Astrocyte of the cerebellum (primary cell): ENCODE measurements around the gene TAGLN2.
"Not testable (repeated sequence)": the region's sequence is repeated elsewhere in the genome, so short reads cannot be mapped to it uniquely, and the experiment has no call there.

Experiments
- DNase-seq: peaks from one replicate; pipeline ENCODE4 v3.0.0-alpha.2; 2011; ENCODE audit warnings: low read depth
- H3K4me3 ChIP-seq: 2 replicates; pipeline ENCODE4 v1.5.1; 2011; ENCODE audit warnings: mild to moderate bottlenecking, low read depth, low read length, moderate library complexity
- in situ Hi-C: cut with HindIII; loops from 2 replicates; pipeline ENCODE4 v1.10.0; 2017; ENCODE audit warnings: low sequenced_read_pairs
- TF ChIP-seq, protein P1 (sequence below): IDR thresholded peaks from 2 replicates; pipeline ENCODE4 v1.5.1; 2012; ENCODE audit warnings: low read length, low read depth, moderate library complexity, mild to moderate bottlenecking; ENCODE audit errors: missing control alignments

TAGLN2 gene

DNA sequence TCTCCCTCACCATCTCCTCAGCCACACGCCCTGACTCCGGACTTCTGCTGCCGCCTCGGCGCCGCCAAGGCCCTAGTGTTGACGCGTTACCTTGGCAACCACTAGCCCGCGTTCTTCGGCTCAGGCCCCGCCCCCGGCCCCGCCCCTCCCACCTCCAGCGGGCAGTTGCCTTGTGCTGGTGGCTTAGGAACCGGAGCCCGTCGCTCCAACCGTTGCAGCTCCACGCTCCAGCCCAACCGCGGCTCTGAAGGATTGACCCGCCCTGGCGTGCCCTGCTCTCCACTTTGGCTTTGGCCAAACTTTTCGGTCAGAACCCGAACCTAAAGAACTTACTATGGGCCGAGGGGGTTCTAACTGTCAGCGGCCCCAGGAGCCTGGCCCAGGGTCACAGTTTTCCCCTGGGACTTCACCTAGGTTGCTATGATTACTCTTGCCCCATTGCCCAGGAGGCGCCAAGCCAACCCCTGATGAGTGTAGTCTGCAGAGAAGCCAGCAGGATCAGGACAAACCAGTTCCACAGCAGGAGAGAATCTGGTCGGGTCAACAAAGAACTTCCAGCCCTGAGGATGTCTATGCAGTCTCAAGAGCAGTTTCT is 25.1 kb downstream of the TAGLN2 start, which contains the start of gene CFAP45:
CFAP45 (minus strand) TSS at position 80 of the 595 bp plus-strand sequence; CDS start at position 13, 67 bp downstream.
- no peak for DNase-seq
- in situ Hi-C loops, result no loop called here
- H3K4me3 ChIP-seq, result no peak within 1 kb of the TSS
- TF ChIP-seq, protein P1, sequence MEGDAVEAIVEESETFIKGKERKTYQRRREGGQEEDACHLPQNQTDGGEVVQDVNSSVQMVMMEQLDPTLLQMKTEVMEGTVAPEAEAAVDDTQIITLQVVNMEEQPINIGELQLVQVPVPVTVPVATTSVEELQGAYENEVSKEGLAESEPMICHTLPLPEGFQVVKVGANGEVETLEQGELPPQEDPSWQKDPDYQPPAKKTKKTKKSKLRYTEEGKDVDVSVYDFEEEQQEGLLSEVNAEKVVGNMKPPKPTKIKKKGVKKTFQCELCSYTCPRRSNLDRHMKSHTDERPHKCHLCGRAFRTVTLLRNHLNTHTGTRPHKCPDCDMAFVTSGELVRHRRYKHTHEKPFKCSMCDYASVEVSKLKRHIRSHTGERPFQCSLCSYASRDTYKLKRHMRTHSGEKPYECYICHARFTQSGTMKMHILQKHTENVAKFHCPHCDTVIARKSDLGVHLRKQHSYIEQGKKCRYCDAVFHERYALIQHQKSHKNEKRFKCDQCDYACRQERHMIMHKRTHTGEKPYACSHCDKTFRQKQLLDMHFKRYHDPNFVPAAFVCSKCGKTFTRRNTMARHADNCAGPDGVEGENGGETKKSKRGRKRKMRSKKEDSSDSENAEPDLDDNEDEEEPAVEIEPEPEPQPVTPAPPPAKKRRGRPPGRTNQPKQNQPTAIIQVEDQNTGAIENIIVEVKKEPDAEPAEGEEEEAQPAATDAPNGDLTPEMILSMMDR, result no peak

DNA sequence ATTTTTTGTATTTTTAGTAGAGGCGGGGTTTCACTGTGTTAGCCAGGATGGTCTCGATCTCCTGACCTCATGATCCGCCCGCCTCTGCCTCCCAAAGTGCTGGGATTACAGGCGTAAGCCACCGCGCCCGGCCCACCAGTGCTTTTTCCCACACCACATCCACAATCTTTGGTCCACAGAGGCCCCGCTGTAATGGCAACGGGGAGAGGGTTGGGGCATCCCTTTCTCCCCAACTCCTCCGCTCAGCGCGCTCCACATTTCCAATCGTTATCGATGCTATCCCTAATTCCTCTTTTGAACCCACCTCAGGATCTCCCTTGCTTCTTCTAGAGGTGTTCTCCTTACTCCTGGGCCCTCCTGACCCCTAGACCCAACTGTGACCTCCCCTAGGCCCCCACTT is 25.7 kb downstream of the TAGLN2 start:
- in situ Hi-C loops, H3K4me3 ChIP-seq, DNase-seq: not testable (repeated sequence)

DNA sequence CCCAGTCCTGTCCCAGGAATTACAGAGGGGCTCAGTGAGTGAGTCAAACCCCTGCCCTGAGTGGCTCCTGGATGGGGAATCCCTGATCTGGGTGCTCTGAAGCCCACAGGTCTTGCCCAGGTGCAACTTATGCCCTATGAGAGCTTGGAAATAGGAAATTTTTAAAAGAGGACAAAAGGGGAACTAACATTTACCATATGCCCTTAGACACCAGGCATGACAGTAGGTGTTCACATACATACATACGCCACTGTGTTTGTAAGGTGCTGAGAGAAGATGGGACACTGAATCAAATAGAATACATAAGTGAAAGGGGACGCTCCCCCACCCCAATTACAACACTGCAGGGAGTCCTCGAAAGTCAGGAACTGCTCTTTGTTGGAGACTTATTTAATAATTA is 26.8 kb downstream of the TAGLN2 start:
- in situ Hi-C loops, result no loop called here

DNA sequence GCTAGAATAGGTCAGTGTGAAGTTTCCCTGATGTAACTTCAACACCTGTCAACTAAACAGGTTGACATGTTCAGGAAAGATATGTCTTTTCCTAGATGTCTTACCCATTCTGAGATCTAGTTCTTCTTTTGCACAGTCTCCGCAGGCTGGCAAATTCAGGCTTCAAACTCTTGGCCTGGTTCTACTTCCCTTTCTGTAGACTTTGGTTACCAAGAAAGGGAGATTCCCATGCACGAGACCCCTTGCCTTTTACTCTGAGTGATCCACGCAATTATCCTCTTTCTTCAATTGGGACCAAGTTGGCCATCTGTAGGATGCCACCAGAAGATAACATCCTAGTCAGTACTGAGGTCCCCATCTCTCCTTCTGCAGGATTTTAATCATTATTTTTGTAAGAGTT is 27.3 kb downstream of the TAGLN2 start:
- DNase-seq, result no peak
- in situ Hi-C loops, result no loop called here
- TF ChIP-seq, protein P1, result no peak
- H3K4me3 ChIP-seq, result no peak overlapping the region

More for the DNA sequence above, 26.8 kb downstream of the TAGLN2 start:
- TF ChIP-seq, protein P1, result no peak
- no peak overlapping the region for H3K4me3 ChIP-seq
- DNase-seq, result no peak

DNA sequence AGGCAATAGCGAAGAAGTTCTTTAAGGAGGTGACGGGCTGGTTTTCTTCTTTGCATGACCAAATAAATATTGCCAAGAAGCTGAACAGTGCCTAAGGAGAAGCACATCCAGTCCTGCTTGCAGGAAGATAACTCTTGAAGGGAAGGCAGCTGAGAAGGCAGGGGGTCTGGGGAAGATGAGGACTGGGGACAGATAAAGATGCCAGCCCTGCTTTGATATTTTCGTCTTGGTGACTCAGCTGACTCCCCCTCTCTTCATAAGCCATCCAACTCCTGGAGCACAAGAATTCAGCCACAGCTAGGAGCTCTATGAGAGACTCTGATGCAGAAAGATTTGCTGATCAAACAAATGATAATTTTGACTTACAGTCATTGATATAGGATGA is 28.8 kb downstream of the TAGLN2 start:
- in situ Hi-C loops, result no loop called here
- no peak overlapping the region for H3K4me3 ChIP-seq
- TF ChIP-seq, protein P1, result no peak
- DNase-seq, result no peak

DNA sequence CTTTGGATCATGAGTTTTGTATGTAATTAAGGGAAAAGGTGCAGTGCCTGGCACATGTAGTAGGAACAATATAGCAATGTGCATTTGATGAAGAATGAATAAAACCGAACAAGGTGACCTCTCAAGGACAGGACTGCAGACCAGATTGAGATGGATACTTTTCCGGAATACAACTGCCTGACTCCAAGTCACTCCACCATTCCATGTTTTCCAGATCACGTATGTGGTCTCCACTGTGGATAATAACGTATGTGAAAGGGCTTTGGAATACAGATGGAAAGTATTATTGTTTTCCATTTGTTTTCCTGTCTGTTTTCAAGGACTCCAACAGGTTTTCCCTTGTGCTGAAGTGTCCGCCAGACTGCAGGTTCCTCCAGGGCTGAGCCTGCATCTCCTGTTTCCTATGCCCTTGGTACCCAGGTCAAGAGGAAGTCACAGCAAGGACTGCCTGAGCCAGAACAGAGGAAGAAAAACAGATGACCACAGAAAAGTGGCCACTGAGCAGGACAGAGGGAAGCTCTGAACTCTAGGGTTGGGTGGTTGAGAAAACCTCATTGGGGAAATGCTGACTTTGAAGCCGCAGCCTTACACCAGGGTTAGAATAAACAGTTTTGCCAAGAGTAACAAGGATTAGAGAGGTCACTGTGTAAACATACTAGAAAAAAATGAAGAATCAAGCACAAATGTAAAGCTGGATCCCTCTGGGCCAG is 29.3 kb downstream of the TAGLN2 start:
- in situ Hi-C loops, result no loop called here
- no peak overlapping the region for H3K4me3 ChIP-seq
- DNase-seq, result no peak
- TF ChIP-seq, protein P1, result no peak

DNA sequence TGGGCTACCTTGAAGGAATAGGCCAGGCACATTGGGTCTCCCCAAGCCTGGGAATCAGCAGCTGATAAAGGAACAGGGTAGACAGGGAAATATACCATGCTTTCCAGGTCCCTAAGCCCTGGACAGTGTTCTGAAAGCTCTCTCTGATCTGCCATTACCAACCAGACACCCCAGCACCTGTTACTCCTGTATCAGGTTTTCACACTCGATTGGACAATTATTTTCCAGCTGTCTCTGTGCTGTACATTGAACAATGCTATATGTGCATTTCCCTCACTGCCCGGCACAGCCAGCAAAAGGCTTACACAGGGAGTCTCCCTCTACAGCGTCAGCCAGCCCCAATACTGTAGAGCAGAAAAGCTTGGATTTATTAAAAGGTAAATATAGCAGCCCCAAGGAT is 30.0 kb downstream of the TAGLN2 start:
- in situ Hi-C loops, result no loop called here
- no peak for DNase-seq
- TF ChIP-seq, protein P1, result no peak
- no peak overlapping the region for H3K4me3 ChIP-seq
